Measurements from ENCODE around the gene ATF6B.
"Not testable (repeated sequence)": the region's sequence is repeated elsewhere in the genome, so short reads cannot be mapped to it uniquely, and the experiment has no call there.

ATF6B gene

GRCh38 chr6:32107406-32107805, 20.6 kb downstream of the ATF6B start:
- no peak for DNase-seq (ENCODE audit: low read depth)

GRCh38 chr6:32105433-32105832, 22.6 kb downstream of the ATF6B start:
- DNase-seq (ENCODE audit: low read depth), result no peak

GRCh38 chr6:32102255-32102654, 25.8 kb downstream of the ATF6B start:
- no peak for DNase-seq (ENCODE audit: low read depth)

GRCh38 chr6:32100251-32100650, 27.8 kb downstream of the ATF6B start:
- DNase-seq (ENCODE audit: low read depth), result not testable (repeated sequence)

GRCh38 chr6:32097364-32097763, 30.7 kb downstream of the ATF6B start:
- DNase-seq (ENCODE audit: low read depth), result no peak

GRCh38 chr6:32096394-32097258, 31.4 kb downstream of the ATF6B start:
- no peak for DNase-seq (ENCODE audit: low read depth)

GRCh38 chr6:32096087-32096393, 32.0 kb downstream of the ATF6B start:
- DNase-seq (ENCODE audit: low read depth), result no peak

GRCh38 chr6:32095338-32096086, 32.5 kb downstream of the ATF6B start:
- DNase-seq (ENCODE audit: low read depth), result no peak

GRCh38 chr6:32092760-32093497, 35.1 kb downstream of the ATF6B start:
- DNase-seq (ENCODE audit: low read depth), result no peak

- DNase-seq (ENCODE audit: low read depth), result no peak
Observed at GRCh38 chr6:32089082-32089828, 38.8 kb downstream of the ATF6B start.

GRCh38 chr6:32088487-32089049, 39.5 kb downstream of the ATF6B start:
- no peak for DNase-seq (ENCODE audit: low read depth)

- DNase-seq (ENCODE audit: low read depth), result peak; percentile 61
Observed at GRCh38 chr6:32087574-32088486, 40.2 kb downstream of the ATF6B start.

GRCh38 chr6:32086661-32087573, 41.1 kb downstream of the ATF6B start:
- no peak for DNase-seq (ENCODE audit: low read depth)

GRCh38 chr6:32085759-32086459, 42.1 kb downstream of the ATF6B start:
- DNase-seq (ENCODE audit: low read depth), result no peak

- no peak for DNase-seq (ENCODE audit: low read depth)
Observed at GRCh38 chr6:32084780-32085179, 43.3 kb downstream of the ATF6B start.

GRCh38 chr6:32083812-32084768, 44.0 kb downstream of the ATF6B start:
- no peak for DNase-seq (ENCODE audit: low read depth)

- DNase-seq (ENCODE audit: low read depth), result no peak
Observed at GRCh38 chr6:32082935-32083334, 45.1 kb downstream of the ATF6B start.

- no peak for DNase-seq (ENCODE audit: low read depth)
Observed at GRCh38 chr6:32082478-32082877, 45.6 kb downstream of the ATF6B start.
